PFSK-1 (cell line): Measurements from ENCODE around the gene TUBE1.

Source experiments
- POLR2AphosphoS5 ChIP-seq: IDR thresholded peaks from 2 replicates; pipeline ENCODE4 v1.6.1; 2012; ENCODE audit warnings: low read depth, mild to moderate bottlenecking, control low read depth, low read length, moderate library complexity
- SIN3A ChIP-seq: IDR thresholded peaks from 2 replicates; pipeline ENCODE4 v1.6.1; 2012; ENCODE audit warnings: mild to moderate bottlenecking, low read length, moderate library complexity, borderline replicate concordance; ENCODE audit not compliant: insufficient read depth
- TF ChIP-seq, protein P1 (sequence below), 2 experiments: IDR thresholded peaks; 2 replicates each; pipeline versions ENCODE4 v1.6.1 to v1.8.0; 2011 to 2012; ENCODE audit warnings: low read depth in 2 of 2, low read length in 2 of 2, control low read depth in 1 of 2, inconsistent platforms in 1 of 2, mild to moderate bottlenecking in 1 of 2, moderate library complexity in 1 of 2; ENCODE audit not compliant: insufficient read depth in 1 of 2

DNA sequence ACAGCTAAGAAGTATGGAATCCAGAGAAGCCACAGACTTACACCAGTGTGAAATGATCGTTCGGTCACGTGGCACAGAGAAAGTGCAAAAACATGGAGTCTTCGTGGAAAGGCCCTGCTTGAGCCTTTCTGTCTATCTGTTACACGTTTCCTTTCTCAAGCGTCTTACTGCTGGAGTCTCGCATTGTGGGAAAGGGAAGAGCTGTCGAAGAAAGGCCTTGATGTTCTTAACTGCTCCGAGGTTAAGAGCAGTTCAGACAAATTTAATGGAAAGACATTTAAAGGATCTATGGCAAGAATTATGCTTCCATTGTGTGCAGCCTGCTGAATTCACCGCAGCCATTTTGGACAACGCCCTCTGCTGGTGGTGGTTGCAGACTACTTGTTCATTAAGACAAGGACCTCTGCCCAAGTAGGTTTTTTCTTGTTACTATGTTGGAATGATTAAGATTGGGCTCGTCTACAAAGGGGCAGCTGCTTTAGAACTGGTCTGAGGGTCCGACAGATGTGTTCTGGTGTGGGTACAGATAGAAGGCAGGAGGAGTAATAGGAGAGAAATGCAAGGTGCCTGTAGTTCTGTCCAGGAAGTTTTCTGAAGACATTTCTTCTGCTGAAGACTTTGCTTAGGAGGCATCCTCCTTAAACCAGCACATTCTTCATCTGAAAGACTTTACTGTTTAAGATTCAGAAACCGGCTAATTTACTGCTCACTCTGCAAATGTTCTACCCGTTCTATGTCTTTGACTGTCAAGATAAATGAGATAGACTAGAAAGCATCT, 58.0 kb downstream of the TUBE1 start:
- TF ChIP-seq POLR2AphosphoS5 (no peak), SIN3A (no peak)
- TF ChIP-seq, protein P1, sequence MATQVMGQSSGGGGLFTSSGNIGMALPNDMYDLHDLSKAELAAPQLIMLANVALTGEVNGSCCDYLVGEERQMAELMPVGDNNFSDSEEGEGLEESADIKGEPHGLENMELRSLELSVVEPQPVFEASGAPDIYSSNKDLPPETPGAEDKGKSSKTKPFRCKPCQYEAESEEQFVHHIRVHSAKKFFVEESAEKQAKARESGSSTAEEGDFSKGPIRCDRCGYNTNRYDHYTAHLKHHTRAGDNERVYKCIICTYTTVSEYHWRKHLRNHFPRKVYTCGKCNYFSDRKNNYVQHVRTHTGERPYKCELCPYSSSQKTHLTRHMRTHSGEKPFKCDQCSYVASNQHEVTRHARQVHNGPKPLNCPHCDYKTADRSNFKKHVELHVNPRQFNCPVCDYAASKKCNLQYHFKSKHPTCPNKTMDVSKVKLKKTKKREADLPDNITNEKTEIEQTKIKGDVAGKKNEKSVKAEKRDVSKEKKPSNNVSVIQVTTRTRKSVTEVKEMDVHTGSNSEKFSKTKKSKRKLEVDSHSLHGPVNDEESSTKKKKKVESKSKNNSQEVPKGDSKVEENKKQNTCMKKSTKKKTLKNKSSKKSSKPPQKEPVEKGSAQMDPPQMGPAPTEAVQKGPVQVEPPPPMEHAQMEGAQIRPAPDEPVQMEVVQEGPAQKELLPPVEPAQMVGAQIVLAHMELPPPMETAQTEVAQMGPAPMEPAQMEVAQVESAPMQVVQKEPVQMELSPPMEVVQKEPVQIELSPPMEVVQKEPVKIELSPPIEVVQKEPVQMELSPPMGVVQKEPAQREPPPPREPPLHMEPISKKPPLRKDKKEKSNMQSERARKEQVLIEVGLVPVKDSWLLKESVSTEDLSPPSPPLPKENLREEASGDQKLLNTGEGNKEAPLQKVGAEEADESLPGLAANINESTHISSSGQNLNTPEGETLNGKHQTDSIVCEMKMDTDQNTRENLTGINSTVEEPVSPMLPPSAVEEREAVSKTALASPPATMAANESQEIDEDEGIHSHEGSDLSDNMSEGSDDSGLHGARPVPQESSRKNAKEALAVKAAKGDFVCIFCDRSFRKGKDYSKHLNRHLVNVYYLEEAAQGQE (IDR thresholded peaks at IDR 0.05; ENCODE audit: insufficient read depth in 1 of 2, low read depth in 2 of 2, low read length in 2 of 2), result no peak
